Measurements from ENCODE around the gene TIE1.

GRCh38 chr1:43280692-43281091 lies 20.1 kb upstream of the TIE1 start:
- TF ChIP-seq CTCF (IDR thresholded peaks at IDR 0.05 in 4 of 5, conservative IDR thresholded peaks at IDR 0.05 in 1 of 5): no peak
- TF ChIP-seq POLR2A (IDR thresholded peaks at IDR 0.05): no peak
